ENCODE measurements around the gene THSD4.
"Not testable (repeated sequence)": the region's sequence is repeated elsewhere in the genome, so short reads cannot be mapped to it uniquely, and the experiment has no call there.

THSD4 gene

GRCh38 chr15:71658827-71659729 is 543.8 kb downstream of the THSD4 start:
- DNase-seq (ENCODE audit: low read depth): no peak

- DNase-seq (ENCODE audit: low read depth): no peak
Measured at GRCh38 chr15:71659730-71660067, 544.4 kb downstream of the THSD4 start.

- DNase-seq (ENCODE audit: low read depth): no peak
Measured at GRCh38 chr15:71660501-71660900, 545.2 kb downstream of the THSD4 start.

DNA sequence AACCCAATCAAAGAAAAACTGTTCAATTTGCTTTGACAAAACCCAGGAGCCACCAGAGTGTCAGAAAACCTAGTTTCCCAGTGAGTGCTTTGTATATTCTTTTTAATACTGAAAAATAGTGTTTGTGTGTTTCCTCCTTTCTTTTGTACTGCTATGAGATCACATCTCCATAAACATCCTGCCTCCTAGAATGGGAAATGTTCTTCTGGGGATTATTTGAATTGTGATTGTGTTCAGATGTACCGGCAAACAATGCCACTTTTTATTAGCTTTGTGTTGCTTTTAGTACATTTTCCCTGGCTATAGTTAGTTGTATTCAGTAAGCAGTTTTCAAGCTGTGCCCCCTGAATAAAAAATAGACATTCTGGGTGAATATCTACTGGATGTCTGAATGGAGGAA is 547.0 kb downstream of the THSD4 start:
- no peak for DNase-seq (ENCODE audit: low read depth)

- no peak for DNase-seq (ENCODE audit: low read depth)
Measured at GRCh38 chr15:71664622-71665021, 549.4 kb downstream of the THSD4 start.

DNA sequence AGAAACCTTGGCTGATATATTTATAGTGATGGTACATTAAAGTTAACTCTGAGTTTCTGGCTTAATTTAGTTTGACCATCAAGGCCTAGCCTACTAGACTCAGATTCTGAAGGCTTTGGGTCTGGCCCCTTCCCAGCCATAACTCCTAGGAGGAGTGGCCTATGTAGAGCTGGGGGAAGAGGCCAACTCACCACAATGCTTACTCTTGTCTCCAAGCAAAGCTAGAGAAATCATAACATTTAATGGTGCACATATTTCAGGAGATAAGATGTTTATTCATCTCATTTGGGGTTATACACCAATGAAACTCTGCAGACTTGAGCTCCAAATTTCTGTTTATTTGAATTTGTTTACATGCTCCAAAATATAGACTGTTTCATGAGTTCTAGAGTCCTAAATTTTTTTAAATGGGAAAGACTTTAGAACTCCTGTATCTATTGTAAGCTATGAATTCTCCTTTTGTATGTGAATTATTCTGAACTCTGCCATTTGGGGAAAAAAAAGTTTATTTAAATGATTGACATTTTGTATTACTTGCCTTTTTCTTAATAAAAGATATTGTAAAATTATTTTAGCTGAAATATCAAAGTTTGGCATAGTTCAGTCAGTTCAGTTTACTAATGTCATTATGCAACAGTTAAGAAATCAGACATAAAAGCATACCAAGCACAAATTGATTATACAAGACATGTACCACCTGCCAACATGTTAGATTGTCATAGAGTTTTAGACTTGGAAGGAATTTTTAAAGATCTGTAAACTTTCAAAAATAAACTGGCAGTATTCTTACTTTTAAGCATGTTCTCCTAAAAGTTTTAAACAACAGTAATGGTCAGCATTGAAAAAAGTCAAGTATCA is 551.7 kb downstream of the THSD4 start:
- no peak for DNase-seq (ENCODE audit: low read depth)

GRCh38 chr15:71669688-71670087 is 554.4 kb downstream of the THSD4 start:
- no peak for DNase-seq (ENCODE audit: low read depth)

- DNase-seq (ENCODE audit: low read depth): not testable (repeated sequence)
Measured at GRCh38 chr15:71670222-71670621, 555.0 kb downstream of the THSD4 start.

- DNase-seq (ENCODE audit: low read depth): no peak
Measured at GRCh38 chr15:71674354-71674753, 559.1 kb downstream of the THSD4 start.

GRCh38 chr15:71677352-71677751 is 562.1 kb downstream of the THSD4 start:
- no peak for DNase-seq (ENCODE audit: low read depth)

DNA sequence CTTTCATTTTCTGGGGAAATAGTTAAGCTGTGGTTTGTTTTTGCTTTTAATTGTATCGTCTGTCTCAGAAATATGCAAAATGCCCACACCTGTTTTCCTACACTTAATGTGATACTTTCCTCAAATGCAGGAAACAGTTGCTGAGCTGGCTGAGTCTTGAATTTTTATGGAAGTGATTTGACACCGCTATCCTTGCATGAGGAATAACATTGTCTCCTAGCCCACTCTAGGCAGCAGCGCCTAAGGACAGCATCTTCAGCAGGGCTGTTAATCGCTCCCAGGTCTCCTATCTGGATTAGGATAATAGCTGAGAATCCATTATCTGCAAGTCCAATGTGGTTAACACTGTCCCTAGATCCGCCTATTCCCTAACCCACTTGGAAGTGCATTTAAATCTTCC is 562.5 kb downstream of the THSD4 start:
- DNase-seq (ENCODE audit: low read depth): no peak

GRCh38 chr15:71678191-71678590 is 562.9 kb downstream of the THSD4 start:
- DNase-seq (ENCODE audit: low read depth): no peak

DNA sequence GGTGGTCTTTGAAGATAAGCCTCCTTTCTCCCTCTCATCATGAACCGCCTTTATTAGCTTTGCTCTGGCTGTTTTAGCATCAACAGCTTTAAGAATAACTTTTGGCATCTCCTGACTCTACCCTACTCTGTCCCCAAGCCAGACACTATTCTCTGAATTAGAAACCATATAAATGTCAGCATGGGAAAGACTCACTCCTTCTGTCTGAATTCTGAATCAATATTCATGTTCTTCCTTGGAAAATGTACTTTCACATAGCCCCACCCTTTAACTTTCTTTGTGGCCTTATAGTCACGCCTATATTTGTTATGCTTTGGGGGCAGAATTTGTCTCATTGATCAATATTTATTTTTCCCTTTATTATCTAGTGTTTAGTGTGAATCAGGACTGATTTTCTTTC is 563.3 kb downstream of the THSD4 start:
- DNase-seq (ENCODE audit: low read depth): no peak

- no peak for DNase-seq (ENCODE audit: low read depth)
Measured at GRCh38 chr15:71679223-71679792, 564.0 kb downstream of the THSD4 start.

GRCh38 chr15:71679793-71680353 is 564.6 kb downstream of the THSD4 start:
- no peak for DNase-seq (ENCODE audit: low read depth)

GRCh38 chr15:71682001-71682400 is 566.7 kb downstream of the THSD4 start:
- no peak for DNase-seq (ENCODE audit: low read depth)

DNA sequence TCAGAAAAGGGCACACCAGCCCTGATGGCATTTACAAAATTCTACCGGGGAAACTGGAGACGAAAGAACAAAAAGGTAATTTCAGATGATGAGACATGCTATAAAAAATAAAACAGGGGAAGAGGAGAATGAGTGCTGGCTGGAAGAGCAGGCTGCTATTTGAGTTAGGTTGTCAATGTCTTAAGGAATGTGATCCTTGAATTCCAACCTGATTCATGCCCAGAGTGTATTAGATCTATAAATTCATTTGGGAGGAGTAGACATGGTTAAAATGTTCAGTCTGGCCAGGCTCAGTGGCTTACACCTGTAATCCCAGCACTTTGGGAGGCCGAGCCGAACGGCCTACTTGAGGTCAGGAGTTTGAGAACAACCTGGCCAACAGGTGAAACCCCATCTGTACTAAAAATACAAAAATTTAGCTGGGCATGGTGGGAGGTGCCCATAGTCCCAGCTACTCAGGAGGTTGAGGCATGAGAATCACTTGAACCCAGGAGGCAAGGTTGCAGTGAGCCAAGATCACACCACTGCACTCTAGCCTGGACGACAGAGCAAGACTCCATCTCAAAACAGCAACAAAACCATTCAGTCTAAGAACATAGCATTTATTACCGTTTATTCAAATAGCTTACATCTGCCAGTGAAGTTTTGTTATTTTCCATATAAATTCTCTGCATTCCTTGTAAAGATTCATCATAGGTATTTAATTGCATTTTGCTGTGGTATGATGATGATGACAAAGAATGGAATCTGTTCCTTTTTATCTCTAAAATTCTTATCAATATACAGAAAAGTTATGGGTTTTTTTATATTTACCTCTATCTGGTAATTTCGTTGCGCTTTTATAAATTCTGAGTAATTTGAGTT is 568.4 kb downstream of the THSD4 start:
- no peak for DNase-seq (ENCODE audit: low read depth)

GRCh38 chr15:71685420-71685993 is 570.2 kb downstream of the THSD4 start:
- DNase-seq (ENCODE audit: low read depth): no peak

DNA sequence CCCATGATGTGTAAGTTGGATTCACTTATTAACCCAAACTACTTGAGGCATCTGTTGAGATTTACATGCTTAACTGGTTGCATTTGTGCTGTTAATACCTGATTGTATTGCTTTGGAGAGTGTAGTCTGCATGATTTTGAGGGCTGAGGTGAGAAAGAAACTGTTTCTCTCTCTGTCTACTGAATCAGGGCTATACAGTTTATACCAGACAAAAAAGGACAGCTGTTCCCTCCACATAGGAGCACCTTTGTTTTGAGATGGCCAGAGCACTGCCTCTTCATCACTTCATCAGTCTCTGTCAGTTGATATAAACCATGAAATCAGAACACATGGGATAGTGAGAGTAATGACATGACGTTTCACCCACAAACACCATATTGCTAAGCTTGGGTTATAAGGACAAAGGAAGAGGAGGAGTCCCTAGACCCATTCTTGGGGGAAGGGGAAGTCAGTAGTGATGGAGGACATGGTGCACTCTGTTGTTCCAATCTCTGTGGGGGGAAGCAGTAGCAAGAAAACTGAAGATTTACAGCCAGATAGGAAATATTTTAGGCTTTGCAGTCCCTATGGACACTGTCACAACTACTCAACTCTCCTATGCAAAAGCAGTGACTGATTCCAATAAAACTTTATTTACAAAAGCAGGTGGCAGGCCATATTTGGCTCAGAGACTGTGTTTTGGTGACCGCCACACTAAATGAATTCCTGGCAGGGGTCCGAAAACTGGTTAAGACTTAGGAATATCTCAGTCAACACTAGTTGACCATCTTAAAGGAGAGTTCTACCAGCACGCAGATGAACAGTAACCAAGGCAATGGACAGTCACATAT is 571.2 kb downstream of the THSD4 start:
- DNase-seq (ENCODE audit: low read depth): no peak

GRCh38 chr15:71687902-71688508 is 572.7 kb downstream of the THSD4 start:
- DNase-seq (ENCODE audit: low read depth): no peak
